SK-N-MC (cell line): ENCODE results near the gene ZNF565.

Experiments
- DNase-seq: peaks from one replicate; pipeline ENCODE4 v3.0.0-alpha.2; 2011; ENCODE audit warnings: low read depth, low spot score
- H3K27ac ChIP-seq: fragments of 200-600 bp; sonication (generic); 2 replicates; pipeline ENCODE4 v1.5.1; 2016; ENCODE audit warnings: mixed run types
- H3K36me3 ChIP-seq: fragments of 200-600 bp; sonication (generic); 2 replicates; pipeline ENCODE4 v1.6.1; 2017; ENCODE audit warnings: antibody characterized with exemption, low read length, mixed read lengths; ENCODE audit not compliant: insufficient read depth
- H3K4me3 ChIP-seq: fragments of 200-600 bp; sonication (generic); 2 replicates; pipeline ENCODE4 v1.5.1; 2016
- H3K9ac ChIP-seq: fragments of 200-600 bp; sonication (generic); 2 replicates; pipeline ENCODE4 v1.8.0; 2017; ENCODE audit warnings: mixed run types, mixed read lengths; ENCODE audit not compliant: insufficient read length
- H3K9me3 ChIP-seq: fragments of 200-600 bp; sonication (generic); 2 replicates; pipeline ENCODE4 v1.6.1; 2017; ENCODE audit warnings: low read depth, mild to moderate bottlenecking, antibody characterized with exemption, low read length, moderate library complexity, mixed read lengths
- EZH2 ChIP-seq: fragments of 200-600 bp; sonication (generic); IDR thresholded peaks from one replicate; pipeline ENCODE4 v1.6.1; 2017; ENCODE audit warnings: antibody characterized with exemption
- FOXP2 ChIP-seq: optimal IDR thresholded peaks from 2 replicates; pipeline ENCODE3; 2011; ENCODE audit warnings: mild to moderate bottlenecking, moderate library complexity; ENCODE audit not compliant: insufficient read depth; ENCODE audit errors: extremely low read length, control extremely low read depth
- POLR2AphosphoS5 ChIP-seq: IDR thresholded peaks from 2 replicates; pipeline ENCODE4 v1.6.1; 2012; ENCODE audit warnings: mild to moderate bottlenecking, low read depth, low read length, borderline replicate concordance

Gene ZNF565

DNA sequence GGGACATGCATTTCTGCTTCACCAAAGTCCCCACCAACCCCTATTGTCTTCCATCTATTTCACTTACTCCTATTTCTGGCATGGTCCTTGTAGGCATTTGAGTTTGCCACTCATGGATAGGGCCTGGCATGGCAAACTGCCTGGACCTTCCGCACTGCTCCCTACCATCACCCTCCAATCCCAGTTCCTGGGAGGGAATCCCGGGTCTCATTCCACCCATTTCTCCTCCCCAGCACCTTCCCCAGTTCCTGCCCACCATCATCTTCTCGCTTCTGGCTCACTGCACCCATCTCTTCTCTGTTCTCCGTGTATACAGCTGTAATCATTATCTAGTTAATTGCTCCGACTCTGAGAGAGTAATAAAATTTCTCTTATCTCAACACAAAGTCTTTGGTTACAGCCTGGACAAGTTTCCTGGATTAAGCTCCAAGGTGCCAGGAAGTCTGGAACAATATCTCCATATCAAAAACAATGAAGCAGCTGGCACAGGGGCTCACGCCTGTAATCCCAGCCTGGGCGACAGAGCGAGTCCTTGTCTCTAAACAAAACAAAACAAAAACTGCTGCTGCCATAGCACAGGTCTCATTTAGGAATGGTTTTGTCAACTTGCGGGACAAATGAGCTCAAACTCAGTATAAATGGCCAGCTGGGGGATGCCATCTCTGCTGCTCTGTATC is 45.2 kb downstream of the ZNF565 start:
- TF ChIP-seq FOXP2 (no peak), POLR2AphosphoS5 (no peak), EZH2 (no peak)
- H3K9me3 ChIP-seq = no peaks in the 10 kb centered on the region
- no peak overlapping the region for H3K9ac ChIP-seq
- peak; percentile 3 for DNase-seq
- peak overlapping the region; percentile 39; the same call in 1 of the 2 replicates for H3K4me3 ChIP-seq
- H3K36me3 ChIP-seq = no peaks in the 10 kb centered on the region
- H3K27ac ChIP-seq = peak overlapping the region; percentile 61

DNA sequence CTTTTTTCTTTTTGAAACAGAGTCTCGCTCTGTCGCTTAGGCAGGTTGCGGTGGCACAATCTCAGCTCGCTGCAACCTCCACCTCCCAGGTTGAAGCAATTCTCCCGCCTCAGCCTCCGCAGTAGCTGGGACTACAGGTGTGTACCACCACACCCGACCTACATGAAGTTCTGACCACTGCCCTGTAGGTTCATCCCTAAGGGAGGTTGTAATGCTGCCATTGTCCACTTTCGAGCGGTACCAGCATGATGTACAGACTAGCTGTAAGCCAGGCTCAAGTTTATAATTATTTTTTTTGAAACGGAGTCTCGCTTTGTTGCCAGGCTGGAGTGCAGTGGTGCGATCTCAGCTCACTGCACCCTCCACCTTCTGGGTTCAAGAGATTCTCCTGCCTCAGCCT is 50.7 kb downstream of the ZNF565 start:
- Histone ChIP-seq H3K9ac (no peak overlapping the region), H3K4me3 (no peak overlapping the region), H3K36me3 (no peaks in the 10 kb centered on the region), H3K27ac (no peak overlapping the region), H3K9me3 (no peaks in the 10 kb centered on the region)
- DNase-seq = no peak
- TF ChIP-seq FOXP2 = no peak
- no peak for TF ChIP-seq EZH2
- TF ChIP-seq POLR2AphosphoS5 = no peak

- Histone ChIP-seq H3K9ac (no peak overlapping the region), H3K4me3 (no peak overlapping the region), H3K9me3 (no peaks in the 10 kb centered on the region), H3K36me3 (no peaks in the 10 kb centered on the region), H3K27ac (no peak overlapping the region)
- TF ChIP-seq POLR2AphosphoS5 = no peak
- no peak for TF ChIP-seq EZH2
- no peak for TF ChIP-seq FOXP2
- DNase-seq = no peak
Observed at GRCh38 chr19:36160821-36161596, 53.5 kb downstream of the ZNF565 start.

- no peak for DNase-seq
- no peak overlapping the region for H3K27ac ChIP-seq
- H3K9me3 ChIP-seq = no peaks in the 10 kb centered on the region
- no peak overlapping the region for H3K9ac ChIP-seq
- H3K36me3 ChIP-seq = peaks cover 12% of the 10 kb centered on the region; the same call in 1 of the 2 replicates
- no peak for TF ChIP-seq EZH2
- no peak overlapping the region for H3K4me3 ChIP-seq
Observed at GRCh38 chr19:36153126-36153525, 61.3 kb downstream of the ZNF565 start.

DNA sequence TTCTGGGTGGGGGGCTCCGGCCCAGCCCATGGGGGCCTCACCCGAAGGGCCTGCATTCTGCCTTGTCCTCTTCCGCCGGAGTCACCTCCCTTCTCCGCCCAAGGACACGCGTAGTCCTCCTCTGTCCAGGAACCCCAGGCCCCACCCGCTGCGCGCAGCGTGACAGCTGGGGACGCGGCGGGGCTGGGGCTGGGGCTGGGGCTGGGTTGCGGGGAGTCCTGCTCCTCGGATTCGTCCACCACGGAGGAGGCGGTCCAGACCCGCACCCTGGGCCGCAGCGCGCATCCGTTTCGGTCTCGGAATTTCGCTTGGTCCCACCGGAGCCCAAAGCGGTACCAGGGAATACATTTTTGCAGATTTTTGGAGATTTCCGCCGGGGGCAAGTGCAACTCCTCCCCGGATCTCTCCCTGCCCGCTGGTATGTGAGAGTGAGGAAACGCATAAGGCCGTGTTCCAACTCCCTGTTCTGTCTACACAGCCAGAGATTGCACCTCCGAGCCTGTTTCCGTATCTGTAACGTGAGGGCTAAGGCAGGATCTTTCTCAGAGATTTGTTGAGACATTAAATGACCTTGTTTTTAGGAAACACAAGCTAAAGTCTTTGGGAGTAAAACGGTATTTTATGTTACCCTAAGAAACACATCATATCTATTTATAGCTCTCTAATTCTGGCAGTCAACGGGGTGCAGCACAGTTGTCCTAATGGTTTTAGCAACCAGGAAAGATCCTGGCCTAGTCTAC is 61.9 kb downstream of the ZNF565 start, which contains the start of gene COX7A1:
COX7A1 (minus strand) TSS at position 96 of the 740 bp plus-strand sequence; CDS start at position 56, 40 bp downstream.
- Histone ChIP-seq H3K4me3 (no peak within 1 kb of the TSS), H3K9me3 (no peaks in the 10 kb centered on the region), H3K36me3 (peaks cover 12% of the 10 kb centered on the region; the same call in 1 of the 2 replicates), H3K9ac (no peak within 1 kb of the TSS), H3K27ac (no peak within 1 kb of the TSS)
- DNase-seq = no peak
- TF ChIP-seq FOXP2 = no peak
- no peak for TF ChIP-seq EZH2
- no peak for TF ChIP-seq POLR2AphosphoS5

GRCh38 chr19:36152019-36152351 is 62.5 kb downstream of the ZNF565 start:
- Histone ChIP-seq H3K9ac (no peak overlapping the region), H3K4me3 (no peak overlapping the region), H3K27ac (no peak overlapping the region), H3K36me3 (peaks cover 15% of the 10 kb centered on the region; the same call in 1 of the 2 replicates), H3K9me3 (no peaks in the 10 kb centered on the region)
- no peak for DNase-seq
- TF ChIP-seq EZH2 = no peak
- TF ChIP-seq POLR2AphosphoS5 = no peak
- no peak for TF ChIP-seq FOXP2

GRCh38 chr19:36151144-36152018 is 63.1 kb downstream of the ZNF565 start:
- no peak overlapping the region for H3K9ac ChIP-seq
- TF ChIP-seq EZH2 (no peak), FOXP2 (no peak), POLR2AphosphoS5 (no peak)
- H3K4me3 ChIP-seq = no peak overlapping the region
- DNase-seq = no peak
- no peak overlapping the region for H3K27ac ChIP-seq
- H3K36me3 ChIP-seq = peaks cover 21% of the 10 kb centered on the region; the same call in 1 of the 2 replicates
- no peaks in the 10 kb centered on the region for H3K9me3 ChIP-seq

DNA sequence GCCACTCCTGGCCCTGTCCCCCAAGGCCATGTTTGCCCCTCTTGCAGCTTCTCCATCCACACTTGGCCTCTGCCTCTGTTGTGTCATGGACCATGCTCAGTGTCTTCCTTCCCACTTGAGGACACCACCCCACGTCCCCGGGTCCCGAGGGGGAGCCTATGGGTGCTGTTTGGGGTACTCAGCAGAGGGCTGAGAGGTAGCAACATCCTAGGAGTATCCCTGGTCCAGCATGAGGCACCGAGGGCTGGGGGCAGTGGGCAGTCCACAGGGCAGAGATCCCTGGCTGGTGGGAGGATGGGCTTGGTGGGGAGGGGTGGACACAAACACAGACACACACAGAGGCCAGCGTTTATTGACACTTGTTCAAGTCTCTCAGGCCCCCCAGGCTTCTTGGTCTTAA is 63.9 kb downstream of the ZNF565 start:
- no peak for DNase-seq
- no peaks in the 10 kb centered on the region for H3K9me3 ChIP-seq
- H3K27ac ChIP-seq = no peak overlapping the region
- no peak overlapping the region for H3K4me3 ChIP-seq
- peaks cover 29% of the 10 kb centered on the region for H3K36me3 ChIP-seq
- TF ChIP-seq FOXP2 (no peak), EZH2 (no peak)
- H3K9ac ChIP-seq = no peak overlapping the region
